Kidney (tissue), 14 donors: ENCODE measurements around the gene PIF1. TPM values are rescaled to one million over a fixed set of nuclear protein-coding genes. Genes with fewer than 3 reads are reported as not detected.

ENCODE experiments used
- DNase-seq, 5 donors: peaks; one replicate each; pipeline ENCODE4 v3.0.0-alpha.2; 2013 to 2020
- FAIRE-seq: peaks from 2 replicates; lab custom pipeline; 2012; peaks lifted over from hg19 to GRCh38; lab: Jason Lieb, UNC
- H3K27ac ChIP-seq, 2 donors: one replicate each; pipeline ENCODE4 v1.7.0; 2013; ENCODE audit warnings: low read depth in 2 of 2, low read length in 2 of 2, inconsistent platforms in 1 of 2
- H3K27me3 ChIP-seq: one replicate; pipeline ENCODE4 v1.7.1; 2013; ENCODE audit warnings: low read length, inconsistent platforms; ENCODE audit not compliant: control insufficient read depth, insufficient read depth
- H3K36me3 ChIP-seq, 3 donors: one replicate each; pipeline versions ENCODE4 v1.7.0 to v1.7.1; 2013; ENCODE audit warnings: low read length in 3 of 3, control low read depth in 1 of 3, inconsistent platforms in 1 of 3; ENCODE audit not compliant: insufficient read depth in 3 of 3, control insufficient read depth in 2 of 3
- H3K4me1 ChIP-seq, 3 donors: one replicate each; pipeline versions ENCODE4 v1.7.0 to v1.7.1; 2013; ENCODE audit warnings: low read length in 3 of 3, inconsistent platforms in 1 of 3, low read depth in 1 of 3; ENCODE audit not compliant: control insufficient read depth in 2 of 3, insufficient read depth in 2 of 3
- H3K4me3 ChIP-seq, 3 donors: one replicate each; pipeline versions ENCODE4 v1.7.0 to v1.8.1; 2013; ENCODE audit warnings: low read length in 3 of 3, control low read depth in 1 of 3, inconsistent platforms in 1 of 3
- H3K9ac ChIP-seq, 3 donors: one replicate each; pipeline versions ENCODE4 v1.7.0 to v1.7.1; 2013; ENCODE audit warnings: low read length in 3 of 3, control low read depth in 1 of 3, inconsistent platforms in 1 of 3
- H3K9me3 ChIP-seq, 3 donors: one replicate each; pipeline versions ENCODE4 v1.7.0 to v1.7.1; 2013; ENCODE audit warnings: low read length in 3 of 3, control low read depth in 1 of 3, inconsistent platforms in 1 of 3; ENCODE audit not compliant: control insufficient read depth in 2 of 3, insufficient read depth in 1 of 3
- intact Hi-C: fragments of 100-400 bp; cut with DNase I; formaldehyde crosslinking; loops from one replicate; pipeline ENCODE4 v1.11.1; 2022
- polyA plus RNA-seq: library from polyadenylated mRNA; stranded (reverse); fragments of 350-450 nt; fragmentation: Illumina TruSeq; extraction: RNeasy Lipid Tissue Mini Kit (QIAGEN cat#74804); gene quantifications from one replicate; pipeline ENCODE4 v1.2.3, GENCODE V29; 2014; ENCODE audit warnings: low read depth, low replicate concordance; ENCODE audit not compliant: insufficient read depth
- total RNA-seq: library from RNA; stranded (reverse); fragmentation: NEBNext Ultra II Directional; extraction: Animal tissue kit (Norgen Biotek cat#: 25700); gene quantifications from one replicate; pipeline ENCODE4 v1.2.1, GENCODE V29; 2021
- TF ChIP-seq, protein P1 (sequence below): IDR thresholded peaks from 3 replicates; pipeline ENCODE4 v1.5.1; 2012; ENCODE audit warnings: mild to moderate bottlenecking, moderate library complexity, borderline replicate concordance; ENCODE audit not compliant: insufficient read depth; ENCODE audit errors: extremely low read depth
- donor health status: control.
- donor health status: control.
- donor health status: control.
- donor health status: control.
- donor health status: control.
- donor health status: DM: yes; HTN: yes; CAD: no.
- donor health status: Normal renal cell carcinoma (clear cell type).

The PIF1 gene
- total and polyA plus RNA-seq, 2 donors from 2014 or later = 0.47 to 2.0 TPM

DNA sequence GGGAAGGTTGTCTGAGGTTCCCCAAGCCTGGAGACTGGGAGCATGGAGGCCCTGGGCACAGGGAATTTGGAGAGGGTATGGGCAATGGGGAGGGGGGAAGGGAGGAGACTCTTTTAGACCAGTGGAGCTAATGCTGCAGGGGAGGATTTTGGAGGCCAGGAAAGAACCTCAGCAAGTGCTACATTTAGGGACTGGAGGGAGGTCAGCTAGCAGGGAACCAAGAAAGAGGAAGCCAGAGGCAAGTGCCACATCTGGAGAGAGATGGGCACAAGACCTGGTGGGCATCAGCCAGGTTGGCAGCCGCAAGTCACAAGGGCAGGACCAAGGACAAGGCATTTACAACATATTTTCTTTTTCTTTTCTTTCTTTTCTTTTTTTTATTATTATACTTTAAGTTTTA is 37.0 kb upstream of the PIF1 start:
- H3K9me3 ChIP-seq = no peaks in the 10 kb centered on the region
- DNase-seq (no peak), FAIRE-seq (no peak)
- H3K4me1 ChIP-seq = peaks cover 0 to 11% (median 9%) of the 10 kb centered on the region in 3 donors
- H3K27ac ChIP-seq = no peak overlapping the region
- TF ChIP-seq, protein P1, sequence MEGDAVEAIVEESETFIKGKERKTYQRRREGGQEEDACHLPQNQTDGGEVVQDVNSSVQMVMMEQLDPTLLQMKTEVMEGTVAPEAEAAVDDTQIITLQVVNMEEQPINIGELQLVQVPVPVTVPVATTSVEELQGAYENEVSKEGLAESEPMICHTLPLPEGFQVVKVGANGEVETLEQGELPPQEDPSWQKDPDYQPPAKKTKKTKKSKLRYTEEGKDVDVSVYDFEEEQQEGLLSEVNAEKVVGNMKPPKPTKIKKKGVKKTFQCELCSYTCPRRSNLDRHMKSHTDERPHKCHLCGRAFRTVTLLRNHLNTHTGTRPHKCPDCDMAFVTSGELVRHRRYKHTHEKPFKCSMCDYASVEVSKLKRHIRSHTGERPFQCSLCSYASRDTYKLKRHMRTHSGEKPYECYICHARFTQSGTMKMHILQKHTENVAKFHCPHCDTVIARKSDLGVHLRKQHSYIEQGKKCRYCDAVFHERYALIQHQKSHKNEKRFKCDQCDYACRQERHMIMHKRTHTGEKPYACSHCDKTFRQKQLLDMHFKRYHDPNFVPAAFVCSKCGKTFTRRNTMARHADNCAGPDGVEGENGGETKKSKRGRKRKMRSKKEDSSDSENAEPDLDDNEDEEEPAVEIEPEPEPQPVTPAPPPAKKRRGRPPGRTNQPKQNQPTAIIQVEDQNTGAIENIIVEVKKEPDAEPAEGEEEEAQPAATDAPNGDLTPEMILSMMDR = no peak
- peaks cover 0 to 20% (median 15%) of the 10 kb centered on the region in 3 donors for H3K36me3 ChIP-seq
- no peaks in the 10 kb centered on the region for H3K27me3 ChIP-seq
- intact Hi-C loops = no loop called here
- H3K9ac ChIP-seq = no peak overlapping the region
- no peak overlapping the region for H3K4me3 ChIP-seq

DNA sequence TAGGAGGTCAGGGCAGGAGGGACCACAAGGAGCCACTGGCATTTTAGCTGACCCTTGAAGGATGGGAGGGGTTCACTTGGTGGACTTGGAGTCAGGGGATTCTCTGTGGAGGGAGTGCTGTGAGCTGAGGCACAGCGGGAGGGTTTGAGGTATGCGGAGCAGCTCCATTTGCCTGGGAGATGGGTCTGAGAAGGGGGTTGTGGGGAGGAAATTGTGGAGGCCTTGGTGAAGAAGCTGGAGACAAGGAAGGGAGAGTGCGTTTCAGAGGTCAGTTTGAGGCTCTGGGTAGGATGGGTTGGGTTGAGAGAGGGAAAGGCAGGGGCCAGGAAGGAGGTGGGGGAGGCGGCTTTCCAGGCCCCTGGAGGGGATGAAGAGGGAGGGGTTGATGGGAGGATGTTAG is 36.5 kb upstream of the PIF1 start:
- Histone ChIP-seq H3K4me3 (no peak overlapping the region), H3K9me3 (no peaks in the 10 kb centered on the region), H3K4me1 (peaks cover 0 to 15% (median 14%) of the 10 kb centered on the region in 3 donors), H3K27ac (no peak overlapping the region), H3K36me3 (peaks cover 0 to 20% (median 15%) of the 10 kb centered on the region in 3 donors), H3K9ac (no peak overlapping the region), H3K27me3 (no peaks in the 10 kb centered on the region)
- intact Hi-C loops = no loop called here
- FAIRE-seq (no peak), DNase-seq (no peak)
- TF ChIP-seq, protein P1 = no peak

DNA sequence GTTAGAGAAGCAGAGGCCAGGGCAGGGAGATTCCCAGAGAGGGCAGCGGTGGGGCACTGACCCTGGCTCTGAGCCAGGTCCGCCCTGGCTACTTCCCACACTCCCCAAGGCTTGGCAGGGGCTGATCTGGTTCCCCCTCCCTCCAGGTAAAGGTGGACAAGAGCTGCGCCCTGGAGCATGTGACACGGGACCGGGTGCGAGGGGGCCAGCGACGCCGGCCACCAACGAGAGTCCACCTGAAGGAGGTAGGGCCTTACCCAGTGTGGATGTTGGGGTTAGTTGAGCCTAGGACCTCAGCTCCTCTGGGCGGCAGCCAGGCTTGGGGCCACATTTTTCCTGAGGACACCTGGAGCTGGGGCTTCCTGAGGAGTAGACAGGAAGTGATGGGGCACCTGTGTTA is 35.9 kb upstream of the PIF1 start:
- FAIRE-seq (no peak), DNase-seq (no peak)
- Histone ChIP-seq H3K27me3 (no peaks in the 10 kb centered on the region), H3K27ac (no peak overlapping the region), H3K36me3 (peaks cover 0 to 20% (median 15%) of the 10 kb centered on the region in 3 donors), H3K4me1 (peaks cover 0 to 20% (median 20%) of the 10 kb centered on the region in 3 donors), H3K9ac (no peak overlapping the region), H3K4me3 (no peak overlapping the region), H3K9me3 (no peaks in the 10 kb centered on the region)
- intact Hi-C loops = no loop called here
- TF ChIP-seq, protein P1 = no peak

DNA sequence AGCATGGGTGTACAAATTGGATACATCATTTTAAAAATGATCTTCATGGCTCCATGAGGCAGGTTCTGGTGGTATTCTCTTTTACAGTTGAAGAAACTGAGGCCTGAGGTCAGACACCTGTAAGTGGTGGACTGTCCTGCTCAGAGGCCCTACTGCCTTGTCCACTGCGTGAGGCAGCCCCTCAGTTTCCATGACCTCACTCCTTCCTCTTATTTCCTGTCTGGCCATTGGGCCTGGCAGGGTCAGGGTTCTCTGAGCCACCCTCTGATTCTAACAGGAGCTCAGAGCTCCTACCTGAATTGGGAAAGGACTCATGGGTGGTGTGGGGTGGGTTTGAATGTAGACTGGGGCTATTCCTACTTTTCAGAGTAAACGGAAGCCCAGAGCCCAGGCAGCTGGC is 33.8 kb upstream of the PIF1 start:
- H3K9ac ChIP-seq = no peak overlapping the region
- H3K4me3 ChIP-seq = no peak overlapping the region
- TF ChIP-seq, protein P1 = no peak
- H3K36me3 ChIP-seq = peaks cover 0 to 21% (median 18%) of the 10 kb centered on the region in 3 donors
- H3K4me1 ChIP-seq = peaks cover 0 to 26% (median 23%) of the 10 kb centered on the region in 3 donors
- no peak for FAIRE-seq
- no peak overlapping the region for H3K27ac ChIP-seq
- H3K9me3 ChIP-seq = no peaks in the 10 kb centered on the region
- DNase-seq = no peak
- intact Hi-C loops = no loop called here
- no peaks in the 10 kb centered on the region for H3K27me3 ChIP-seq
